ENCODE data around the gene DCST1. TPM values are rescaled to one million over a fixed set of nuclear protein-coding genes. Genes with fewer than 3 reads are reported as not detected.

Gene DCST1
- total RNA-seq, 1 experiment from 2014 or later = not detected

GRCh38 chr1:155003227-155003765 is 30.3 kb upstream of the DCST1 start:
- Histone ChIP-seq H3K4me1 (ENCODE audit: insufficient read depth, low read length) (peaks cover 57% of the 10 kb centered on the region), H3K36me3 (ENCODE audit: low read depth, low read length) (peaks cover 9% of the 10 kb centered on the region; the same call in 1 of the 2 replicates), H3K27ac (ENCODE audit: low read length) (peak overlapping the region; percentile 88), H3K9ac (ENCODE audit: low read length) (peak overlapping the region; percentile 74), H3K9me2 (replicated peaks; ENCODE audit: low read length) (no peaks in the 10 kb centered on the region), H3K4me2 (ENCODE audit: low read length) (peak overlapping the region; percentile 98), H3K4me3 (ENCODE audit: low read length) (peak overlapping the region; percentile 83), H4K20me1 (ENCODE audit: low read length) (0 out of 2 replicates have a peak, but pooled peaks cover 3% of the 10 kb centered on the region), H3K79me2 (ENCODE audit: low read length) (peaks cover 57% of the 10 kb centered on the region), H2AFZ (ENCODE audit: low read length) (peak overlapping the region; percentile 61), H3K27me3 (ENCODE audit: low read length) (no peaks in the 10 kb centered on the region), H3K9me3 (ENCODE audit: low read length) (no peaks in the 10 kb centered on the region), H3F3A (ENCODE audit: low read length, unreplicated experiment) (peaks cover 4% of the 10 kb centered on the region)
- DNase-seq = peak; percentile 47
- BruUV-seq (replicated peaks) = TSS peak; percentile 56
- ChIA-PET CTCF (interaction anchor here (4.1 kb wide), 1 partner anchor 14 kb away, joined by 16 read pairs; no protein-coding TSS in a partner anchor), POLR2A (ENCODE audit: unreplicated experiment) (interaction anchor here (0.5 to 0.7 kb wide), 3 partner anchors 30 to 957 kb away, joined by 3 to 8 read pairs (median 4); no protein-coding TSS in a partner anchor)
- no peak for ATAC-seq
- intact Hi-C loops (cut with micrococcal nuclease) = loop anchor here (2.0 kb wide), 2 partner anchors 48 to 82 kb away; partner anchors contain the start of gene ADAM15
- TF ChIP-seq EZH2 (IDR thresholded peaks at IDR 0.05; ENCODE audit: low read length, unreplicated experiment) (no peak), EZH2phosphoT487 (IDR thresholded peaks at IDR 0.05; ENCODE audit: borderline replicate concordance, low read length) (no peak)
- TF ChIP-seq, protein P1, sequence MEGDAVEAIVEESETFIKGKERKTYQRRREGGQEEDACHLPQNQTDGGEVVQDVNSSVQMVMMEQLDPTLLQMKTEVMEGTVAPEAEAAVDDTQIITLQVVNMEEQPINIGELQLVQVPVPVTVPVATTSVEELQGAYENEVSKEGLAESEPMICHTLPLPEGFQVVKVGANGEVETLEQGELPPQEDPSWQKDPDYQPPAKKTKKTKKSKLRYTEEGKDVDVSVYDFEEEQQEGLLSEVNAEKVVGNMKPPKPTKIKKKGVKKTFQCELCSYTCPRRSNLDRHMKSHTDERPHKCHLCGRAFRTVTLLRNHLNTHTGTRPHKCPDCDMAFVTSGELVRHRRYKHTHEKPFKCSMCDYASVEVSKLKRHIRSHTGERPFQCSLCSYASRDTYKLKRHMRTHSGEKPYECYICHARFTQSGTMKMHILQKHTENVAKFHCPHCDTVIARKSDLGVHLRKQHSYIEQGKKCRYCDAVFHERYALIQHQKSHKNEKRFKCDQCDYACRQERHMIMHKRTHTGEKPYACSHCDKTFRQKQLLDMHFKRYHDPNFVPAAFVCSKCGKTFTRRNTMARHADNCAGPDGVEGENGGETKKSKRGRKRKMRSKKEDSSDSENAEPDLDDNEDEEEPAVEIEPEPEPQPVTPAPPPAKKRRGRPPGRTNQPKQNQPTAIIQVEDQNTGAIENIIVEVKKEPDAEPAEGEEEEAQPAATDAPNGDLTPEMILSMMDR (conservative IDR thresholded peaks at IDR 0.05; ENCODE audit: low read depth, low read length) = no peak

- H3K9ac ChIP-seq (ENCODE audit: low read length) = peak overlapping the region; percentile 74
- H3K4me2 ChIP-seq (ENCODE audit: low read length) = peak overlapping the region; percentile 98
- BruUV-seq (replicated peaks) = no TSS peak
- intact Hi-C loops (cut with micrococcal nuclease) = loop anchor here (2.0 kb wide), 2 partner anchors 47 to 81 kb away; partner anchors contain the start of gene ADAM15
- H3K4me3 ChIP-seq (ENCODE audit: low read length) = peak overlapping the region; percentile 83
- peaks cover 9% of the 10 kb centered on the region; the same call in 1 of the 2 replicates for H3K36me3 ChIP-seq (ENCODE audit: low read depth, low read length)
- ChIA-PET POLR2A (ENCODE audit: unreplicated experiment) (interaction anchor here (0.7 kb wide), 1 partner anchor 30 kb away, joined by 8 read pairs; no protein-coding TSS in a partner anchor), CTCF (interaction anchor here (0.6 to 4.1 kb wide), 3 partner anchors 14 to 72 kb away, joined by 3 to 16 read pairs (median 5); partner anchors contain the start of gene PYGO2)
- no peaks in the 10 kb centered on the region for H3K27me3 ChIP-seq (ENCODE audit: low read length)
- ATAC-seq (peak; percentile 3; the same call in 1 of the 2 replicates), DNase-seq (peak; percentile 59)
- H3K9me2 ChIP-seq (replicated peaks; ENCODE audit: low read length) = no peaks in the 10 kb centered on the region
- 0 out of 2 replicates have a peak, but pooled peaks cover 3% of the 10 kb centered on the region for H4K20me1 ChIP-seq (ENCODE audit: low read length)
- H3K79me2 ChIP-seq (ENCODE audit: low read length) = peaks cover 63% of the 10 kb centered on the region
- H3K4me1 ChIP-seq (ENCODE audit: insufficient read depth, low read length) = peaks cover 57% of the 10 kb centered on the region
- H3K27ac ChIP-seq (ENCODE audit: low read length) = peak overlapping the region; percentile 88
- H3K9me3 ChIP-seq (ENCODE audit: low read length) = no peaks in the 10 kb centered on the region
- H3F3A ChIP-seq (ENCODE audit: low read length, unreplicated experiment) = peaks cover 4% of the 10 kb centered on the region
- TF ChIP-seq, protein P1 (conservative IDR thresholded peaks at IDR 0.05; ENCODE audit: low read depth, low read length) = no peak
- no peak for TF ChIP-seq EZH2 (IDR thresholded peaks at IDR 0.05; ENCODE audit: low read length, unreplicated experiment)
- no peak for TF ChIP-seq EZH2phosphoT487 (IDR thresholded peaks at IDR 0.05; ENCODE audit: borderline replicate concordance, low read length)
- peak overlapping the region; percentile 61 for H2AFZ ChIP-seq (ENCODE audit: low read length)
Measured at GRCh38 chr1:155003766-155004351, 29.8 kb upstream of the DCST1 start.
